Measurements from ENCODE around the gene EYS.

EYS gene

DNA sequence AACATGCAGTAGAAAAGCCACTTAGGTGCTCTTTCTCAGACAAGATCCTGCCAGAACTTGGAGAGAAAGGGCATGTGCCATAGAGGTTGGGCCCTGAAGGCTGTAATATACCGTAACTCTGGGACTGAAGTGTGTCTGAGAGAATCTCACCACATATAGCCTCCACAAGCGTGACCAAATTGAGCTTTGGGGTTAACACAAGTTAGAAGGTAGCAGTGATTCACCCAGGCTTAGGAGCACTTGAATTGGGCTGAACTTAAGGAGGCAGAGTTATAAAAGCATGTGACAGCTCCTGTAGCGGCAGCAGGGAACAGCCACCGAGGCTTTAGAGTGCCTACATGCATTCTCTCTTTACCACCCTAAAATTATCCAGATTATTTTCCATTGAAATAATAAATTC, 1709.8 kb downstream of the EYS start:
- Histone ChIP-seq H3K4me1 (no peaks in the 10 kb centered on the region), H3K36me3 (ENCODE audit: control insufficient read depth, insufficient read depth, low read length) (no peaks in the 10 kb centered on the region), H3K27me3 (ENCODE audit: control insufficient read depth, insufficient read depth, low read length) (no peaks in the 10 kb centered on the region), H3K4me2 (ENCODE audit: low read length) (no peak overlapping the region), H3K9ac (no peak overlapping the region), H2AFZ (no peak overlapping the region), H3K27ac (no peak overlapping the region), H3K79me2 (no peaks in the 10 kb centered on the region), H3K9me3 (ENCODE audit: control insufficient read depth, low read length) (no peaks in the 10 kb centered on the region), H3K4me3 (ENCODE audit: low read depth, low read length) (no peak overlapping the region)
- TF ChIP-seq, protein P1, sequence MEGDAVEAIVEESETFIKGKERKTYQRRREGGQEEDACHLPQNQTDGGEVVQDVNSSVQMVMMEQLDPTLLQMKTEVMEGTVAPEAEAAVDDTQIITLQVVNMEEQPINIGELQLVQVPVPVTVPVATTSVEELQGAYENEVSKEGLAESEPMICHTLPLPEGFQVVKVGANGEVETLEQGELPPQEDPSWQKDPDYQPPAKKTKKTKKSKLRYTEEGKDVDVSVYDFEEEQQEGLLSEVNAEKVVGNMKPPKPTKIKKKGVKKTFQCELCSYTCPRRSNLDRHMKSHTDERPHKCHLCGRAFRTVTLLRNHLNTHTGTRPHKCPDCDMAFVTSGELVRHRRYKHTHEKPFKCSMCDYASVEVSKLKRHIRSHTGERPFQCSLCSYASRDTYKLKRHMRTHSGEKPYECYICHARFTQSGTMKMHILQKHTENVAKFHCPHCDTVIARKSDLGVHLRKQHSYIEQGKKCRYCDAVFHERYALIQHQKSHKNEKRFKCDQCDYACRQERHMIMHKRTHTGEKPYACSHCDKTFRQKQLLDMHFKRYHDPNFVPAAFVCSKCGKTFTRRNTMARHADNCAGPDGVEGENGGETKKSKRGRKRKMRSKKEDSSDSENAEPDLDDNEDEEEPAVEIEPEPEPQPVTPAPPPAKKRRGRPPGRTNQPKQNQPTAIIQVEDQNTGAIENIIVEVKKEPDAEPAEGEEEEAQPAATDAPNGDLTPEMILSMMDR (IDR thresholded peaks at IDR 0.05), result no peak

DNA sequence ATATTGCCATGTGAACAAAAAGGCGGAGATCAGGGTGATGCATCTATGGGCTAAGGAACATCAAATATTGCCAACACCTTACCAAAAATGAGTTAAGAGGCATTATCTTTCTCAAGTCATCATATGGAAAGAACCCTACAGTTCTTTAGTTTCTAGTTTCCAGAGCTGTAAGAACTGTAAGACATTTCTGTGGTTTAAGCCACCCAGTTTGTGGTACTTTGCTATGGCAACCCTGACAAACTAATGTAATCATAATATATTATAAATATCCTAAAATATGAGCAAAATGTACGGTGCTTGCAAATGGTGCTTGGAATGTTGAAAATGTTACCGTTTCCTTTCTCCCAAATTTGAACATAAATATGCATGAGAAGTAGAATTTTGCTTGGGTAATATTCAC, 1721.8 kb downstream of the EYS start:
- Histone ChIP-seq H3K36me3 (ENCODE audit: control insufficient read depth, insufficient read depth, low read length) (no peaks in the 10 kb centered on the region), H3K79me2 (no peaks in the 10 kb centered on the region), H3K9me3 (ENCODE audit: control insufficient read depth, low read length) (no peaks in the 10 kb centered on the region), H3K9ac (no peak overlapping the region), H3K4me3 (ENCODE audit: low read depth, low read length) (no peak overlapping the region), H3K4me1 (no peaks in the 10 kb centered on the region), H3K27ac (no peak overlapping the region), H2AFZ (no peak overlapping the region), H3K27me3 (ENCODE audit: control insufficient read depth, insufficient read depth, low read length) (no peaks in the 10 kb centered on the region), H3K4me2 (ENCODE audit: low read length) (no peak overlapping the region)
- TF ChIP-seq, protein P1 (IDR thresholded peaks at IDR 0.05), result no peak

DNA sequence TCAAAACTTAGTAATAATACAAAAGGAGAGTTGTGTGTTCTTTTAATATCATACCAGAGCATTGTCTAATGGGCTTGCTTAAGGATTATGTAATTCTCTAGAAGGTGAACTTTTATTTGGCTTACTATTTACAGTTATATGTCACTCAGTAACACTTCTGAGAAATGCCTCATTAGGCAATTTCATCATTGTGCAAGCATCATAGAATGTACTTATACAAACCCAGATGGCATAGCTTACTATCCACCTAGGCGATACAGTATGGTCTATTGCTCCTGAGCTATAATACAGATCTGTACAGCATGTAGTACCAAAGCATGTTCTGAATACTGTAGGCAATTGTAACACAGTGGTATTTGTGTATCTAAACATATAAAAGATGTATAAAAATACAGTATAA, 1731.3 kb downstream of the EYS start:
- no peaks in the 10 kb centered on the region for H3K36me3 ChIP-seq (ENCODE audit: control insufficient read depth, insufficient read depth, low read length)
- H3K4me1 ChIP-seq, result no peaks in the 10 kb centered on the region
- TF ChIP-seq, protein P1 (IDR thresholded peaks at IDR 0.05), result no peak
- no peak overlapping the region for H2AFZ ChIP-seq
- H3K4me2 ChIP-seq (ENCODE audit: low read length), result no peak overlapping the region
- H3K79me2 ChIP-seq, result no peaks in the 10 kb centered on the region
- H3K27ac ChIP-seq, result no peak overlapping the region
- no peak overlapping the region for H3K9ac ChIP-seq
- no peaks in the 10 kb centered on the region for H3K27me3 ChIP-seq (ENCODE audit: control insufficient read depth, insufficient read depth, low read length)
- no peaks in the 10 kb centered on the region for H3K9me3 ChIP-seq (ENCODE audit: control insufficient read depth, low read length)
- H3K4me3 ChIP-seq (ENCODE audit: low read depth, low read length), result no peak overlapping the region

DNA sequence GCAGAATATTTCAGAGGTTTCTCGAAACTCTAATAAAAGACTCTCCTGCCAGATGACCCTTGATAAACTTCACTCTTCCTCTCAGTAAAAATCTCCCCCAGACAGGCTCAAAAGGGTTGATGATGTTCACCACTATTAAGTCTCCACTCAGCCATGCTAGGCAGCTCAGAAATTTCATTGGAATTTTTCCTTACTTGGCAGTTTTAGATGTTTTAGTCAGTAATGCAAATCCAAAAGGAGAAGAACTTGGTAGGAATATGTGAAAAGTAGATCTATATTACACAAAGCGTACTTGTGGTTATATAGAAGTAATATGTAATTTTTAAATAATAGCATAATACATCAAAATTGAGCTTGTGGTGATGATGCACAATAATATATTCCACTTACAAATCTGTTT, 1738.4 kb downstream of the EYS start:
- Histone ChIP-seq H3K4me2 (ENCODE audit: low read length) (no peak overlapping the region), H3K27me3 (ENCODE audit: control insufficient read depth, insufficient read depth, low read length) (no peaks in the 10 kb centered on the region), H3K4me3 (ENCODE audit: low read depth, low read length) (no peak overlapping the region), H3K27ac (no peak overlapping the region), H3K4me1 (no peaks in the 10 kb centered on the region), H3K9me3 (ENCODE audit: control insufficient read depth, low read length) (no peaks in the 10 kb centered on the region), H3K36me3 (ENCODE audit: control insufficient read depth, insufficient read depth, low read length) (no peaks in the 10 kb centered on the region), H2AFZ (no peak overlapping the region), H3K9ac (no peak overlapping the region), H3K79me2 (no peaks in the 10 kb centered on the region)
- TF ChIP-seq, protein P1 (IDR thresholded peaks at IDR 0.05), result no peak

DNA sequence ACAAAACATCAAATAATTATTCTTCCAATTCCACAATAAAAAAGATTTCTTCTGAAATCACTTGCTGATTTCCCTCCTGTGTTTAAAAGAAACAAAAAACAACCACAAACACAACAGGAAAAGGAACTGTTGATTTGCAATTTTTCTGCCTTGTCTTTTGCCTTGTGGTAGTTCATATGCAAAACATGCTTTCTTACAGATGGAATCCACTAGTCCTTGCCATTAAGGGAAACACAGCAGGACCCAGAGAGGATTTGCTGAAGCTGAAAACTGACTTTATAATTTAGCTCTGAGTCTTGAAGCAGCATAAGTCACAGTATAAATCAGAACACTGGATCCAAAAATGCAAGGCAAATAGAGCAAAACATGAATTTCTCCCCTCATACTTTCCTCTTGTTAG, 1742.7 kb downstream of the EYS start:
- Histone ChIP-seq H3K4me3 (ENCODE audit: low read depth, low read length) (no peak overlapping the region), H3K4me1 (no peaks in the 10 kb centered on the region), H3K36me3 (ENCODE audit: control insufficient read depth, insufficient read depth, low read length) (no peaks in the 10 kb centered on the region), H2AFZ (no peak overlapping the region), H3K4me2 (ENCODE audit: low read length) (no peak overlapping the region), H3K27me3 (ENCODE audit: control insufficient read depth, insufficient read depth, low read length) (no peaks in the 10 kb centered on the region), H3K27ac (no peak overlapping the region), H3K9ac (no peak overlapping the region), H3K9me3 (ENCODE audit: control insufficient read depth, low read length) (no peaks in the 10 kb centered on the region), H3K79me2 (no peaks in the 10 kb centered on the region)
- TF ChIP-seq, protein P1 (IDR thresholded peaks at IDR 0.05), result no peak

Data from parathyroid adenoma (tissue), 2 donors.